Peyer's patch (tissue), 4 donors: ENCODE results near the gene CEP128.

Experiments used
- CTCF ChIP-seq, 6 experiments: fragments of 450-650 bp in 4 of 6; fragments of 200-600 bp in 2 of 6; sonication (generic) in 1 of 6; IDR thresholded peaks; one replicate each; pipeline ENCODE4 v1.5.1; 2017 to 2019; ENCODE audit warnings: antibody characterized with exemption in 6 of 6, mild to moderate bottlenecking in 3 of 6, moderate library complexity in 1 of 6
- POLR2A ChIP-seq, 2 donors: fragments of 450-650 bp; IDR thresholded peaks; one replicate each; pipeline ENCODE4 v1.5.1; 2017; ENCODE audit warnings: antibody characterized with exemption in 2 of 2, mild to moderate bottlenecking in 2 of 2, moderate library complexity in 2 of 2

- TF ChIP-seq POLR2A (IDR thresholded peaks at IDR 0.05) (no peak), CTCF (IDR thresholded peaks at IDR 0.05) (no peak)
Observed at GRCh38 chr14:80902608-80903007, 38.9 kb downstream of the CEP128 start.
